Measurements from ENCODE around the gene CDH13.

Gene CDH13

GRCh38 chr16:82960918-82961317, 334.1 kb downstream of the CDH13 start:
- TF ChIP-seq CTCF (IDR thresholded peaks at IDR 0.05; ENCODE audit: low read depth, low read length): no peak
- H3K4me3 ChIP-seq (ENCODE audit: low read depth, low read length): no peak overlapping the region

- H3K4me3 ChIP-seq (ENCODE audit: low read depth, low read length): no peak overlapping the region
- no peak for TF ChIP-seq CTCF (IDR thresholded peaks at IDR 0.05; ENCODE audit: low read depth, low read length)
These were observed 336.9 kb downstream of the CDH13 start for GRCh38 chr16:82963653-82964052.

DNA sequence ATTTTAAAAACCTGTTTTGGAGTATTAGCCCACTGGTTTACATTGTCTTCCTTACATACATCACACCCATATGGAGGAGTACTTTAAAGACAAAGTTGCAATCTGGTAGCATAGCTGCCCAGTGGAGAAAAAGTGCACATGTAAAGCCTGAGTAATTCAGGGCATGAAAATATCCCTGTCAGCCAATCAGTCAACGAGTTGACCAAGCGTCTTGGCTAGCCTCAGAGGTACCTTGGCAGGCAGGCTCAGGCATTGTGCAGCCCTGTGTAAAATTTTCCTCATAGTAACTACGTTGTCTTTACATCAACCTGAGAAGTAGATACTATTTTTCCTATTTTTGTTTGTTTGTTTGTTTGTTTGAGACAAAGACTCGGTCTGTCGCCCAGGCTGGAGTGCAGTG, 339.0 kb downstream of the CDH13 start:
- TF ChIP-seq CTCF (IDR thresholded peaks at IDR 0.05; ENCODE audit: low read depth, low read length): no peak

DNA sequence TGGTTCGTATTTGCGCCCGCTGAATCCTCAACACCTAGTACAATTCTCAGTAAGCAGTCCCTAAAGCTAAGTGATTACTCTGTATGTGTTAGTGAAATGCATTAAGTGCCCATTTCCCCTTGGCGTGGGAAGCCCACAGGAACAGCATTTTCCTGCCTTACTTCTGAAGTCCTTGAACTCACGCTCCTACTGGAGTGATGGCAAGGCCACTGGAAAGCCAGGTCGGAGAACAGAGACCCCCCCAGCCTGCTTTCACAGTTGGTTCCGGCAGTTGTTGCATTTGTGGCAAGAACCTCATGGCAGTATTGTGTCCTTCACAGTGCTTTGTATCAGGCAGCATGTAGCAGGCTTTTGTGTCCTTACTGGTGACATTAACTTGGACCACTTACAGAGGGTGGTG, 340.7 kb downstream of the CDH13 start:
- H3K4me3 ChIP-seq (ENCODE audit: low read depth, low read length): no peak overlapping the region
- no peak for TF ChIP-seq CTCF (IDR thresholded peaks at IDR 0.05; ENCODE audit: low read depth, low read length)

More for the DNA sequence above, 339.0 kb downstream of the CDH13 start:
- H3K4me3 ChIP-seq (ENCODE audit: low read depth, low read length): no peak overlapping the region

DNA sequence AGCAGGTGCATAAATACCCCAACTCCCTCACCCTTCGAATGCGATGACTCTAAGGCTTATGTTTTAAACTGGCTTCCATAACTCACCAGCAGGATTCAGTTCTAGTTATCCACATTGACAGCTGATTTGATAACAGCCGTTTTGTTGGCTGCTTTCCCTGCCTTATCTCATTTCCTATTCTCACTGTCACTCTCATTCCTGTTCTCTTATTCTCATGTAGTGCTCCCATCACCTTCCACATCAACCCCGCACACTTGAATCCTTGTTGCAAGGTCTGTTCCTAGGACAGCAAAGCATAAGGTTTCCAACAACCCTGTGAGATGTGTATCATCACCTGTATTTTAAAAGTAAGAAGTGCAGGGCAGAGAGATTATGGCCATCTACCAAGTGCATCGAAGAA, 344.4 kb downstream of the CDH13 start:
- no peak overlapping the region for H3K4me3 ChIP-seq (ENCODE audit: low read depth, low read length)
- TF ChIP-seq CTCF (IDR thresholded peaks at IDR 0.05; ENCODE audit: low read depth, low read length): no peak

DNA sequence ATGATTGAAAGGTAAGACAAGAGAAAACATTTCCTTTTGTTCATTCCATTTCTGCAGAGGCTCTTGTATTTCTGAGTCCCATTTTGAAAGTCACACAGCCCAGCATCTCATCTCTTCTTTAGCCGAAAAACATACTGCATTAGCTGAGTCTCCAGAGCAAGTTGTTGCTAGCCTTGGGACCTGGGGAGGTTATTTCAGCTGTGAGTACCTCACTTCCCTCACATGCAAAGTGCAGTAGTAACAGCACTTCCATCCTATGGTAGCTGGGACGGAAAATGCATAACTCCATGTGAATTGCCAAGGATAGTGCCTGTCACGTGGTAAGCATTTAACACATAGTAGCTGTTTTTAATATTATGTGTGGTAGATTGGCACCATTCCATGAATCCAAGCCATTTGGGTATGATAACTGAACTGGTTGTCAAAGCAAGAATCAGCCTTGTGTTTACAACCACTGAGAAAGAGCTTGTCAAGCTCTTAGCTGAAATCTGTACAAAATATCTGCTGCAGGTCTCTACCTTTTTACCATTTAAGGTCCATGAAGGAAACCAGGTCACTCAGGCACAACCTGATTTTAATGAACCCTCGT, 345.7 kb downstream of the CDH13 start:
- no peak for TF ChIP-seq CTCF (IDR thresholded peaks at IDR 0.05; ENCODE audit: low read depth, low read length)
- H3K4me3 ChIP-seq (ENCODE audit: low read depth, low read length): no peak overlapping the region

DNA sequence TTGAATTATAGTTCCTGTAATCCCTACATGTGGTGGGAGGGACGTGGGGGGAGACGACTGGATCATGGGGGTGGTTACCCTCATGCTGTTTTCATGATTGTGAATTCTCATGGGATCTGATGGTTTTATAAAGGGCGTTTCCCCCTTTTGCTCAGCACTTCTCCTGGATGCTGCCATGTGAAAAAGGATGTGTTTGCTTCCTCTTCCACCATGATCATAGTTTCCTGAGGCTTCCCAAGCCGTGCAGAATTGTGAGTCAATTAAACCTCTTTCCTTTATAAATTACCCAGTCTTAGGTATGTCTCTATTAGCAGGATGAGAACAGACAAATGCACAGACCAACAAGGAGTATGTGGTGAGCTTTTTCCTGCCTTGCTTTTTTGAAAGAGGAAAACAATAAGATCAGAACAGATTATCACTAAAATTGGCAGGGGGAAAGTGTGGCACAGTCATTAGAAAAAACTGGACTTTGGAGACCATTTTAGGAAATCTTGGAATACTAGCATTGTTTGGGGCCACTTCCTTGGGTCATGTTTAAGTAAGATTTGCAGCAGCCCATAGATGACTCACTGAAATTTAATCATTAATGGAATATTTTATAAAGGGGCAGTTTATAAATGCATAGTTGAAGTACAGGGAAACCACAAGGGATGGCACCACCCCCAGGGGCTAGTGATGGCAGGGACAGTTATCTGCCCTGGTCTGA, 352.8 kb downstream of the CDH13 start:
- H3K4me3 ChIP-seq (ENCODE audit: low read depth, low read length): no peak overlapping the region
- TF ChIP-seq CTCF (IDR thresholded peaks at IDR 0.05; ENCODE audit: low read depth, low read length): no peak
